Measurements from ENCODE around the gene SPPL2B.

SPPL2B gene

GRCh38 chr19:2333807-2334211, 5.3 kb downstream of the SPPL2B start:
- peaks cover 38% of the 10 kb centered on the region for H3K4me1 ChIP-seq
- peaks cover 51% of the 10 kb centered on the region for H3K79me2 ChIP-seq
- TF ChIP-seq CTCF (IDR thresholded peaks at IDR 0.05), result no peak
- peak overlapping the region; percentile 58 for H3K27ac ChIP-seq
- no peaks in the 10 kb centered on the region for H3K36me3 ChIP-seq (ENCODE audit: control insufficient read depth, insufficient read depth, low read length)
- H3K9me3 ChIP-seq (ENCODE audit: control insufficient read depth, low read length), result no peaks in the 10 kb centered on the region
- H3K9ac ChIP-seq, result no peak overlapping the region
- H3K27me3 ChIP-seq (ENCODE audit: control insufficient read depth, insufficient read depth, low read length), result no peaks in the 10 kb centered on the region
- H2AFZ ChIP-seq, result no peak overlapping the region
- no peak overlapping the region for H3K4me3 ChIP-seq (ENCODE audit: low read depth, low read length)
- no peak overlapping the region for H3K4me2 ChIP-seq (ENCODE audit: low read length)

- no peaks in the 10 kb centered on the region for H3K27me3 ChIP-seq (ENCODE audit: control insufficient read depth, insufficient read depth, low read length)
- peaks cover 38% of the 10 kb centered on the region for H3K4me1 ChIP-seq
- peaks cover 45% of the 10 kb centered on the region for H3K79me2 ChIP-seq
- no peaks in the 10 kb centered on the region for H3K36me3 ChIP-seq (ENCODE audit: control insufficient read depth, insufficient read depth, low read length)
- H3K9ac ChIP-seq, result no peak overlapping the region
- no peak overlapping the region for H3K4me2 ChIP-seq (ENCODE audit: low read length)
- no peak overlapping the region for H3K4me3 ChIP-seq (ENCODE audit: low read depth, low read length)
- no peak overlapping the region for H3K27ac ChIP-seq
- H2AFZ ChIP-seq, result no peak overlapping the region
- no peaks in the 10 kb centered on the region for H3K9me3 ChIP-seq (ENCODE audit: control insufficient read depth, low read length)
- TF ChIP-seq CTCF (IDR thresholded peaks at IDR 0.05), result no peak
Observed at GRCh38 chr19:2334426-2334825, 5.9 kb downstream of the SPPL2B start.

- peaks cover 37% of the 10 kb centered on the region for H3K79me2 ChIP-seq
- no peaks in the 10 kb centered on the region for H3K27me3 ChIP-seq (ENCODE audit: control insufficient read depth, insufficient read depth, low read length)
- no peaks in the 10 kb centered on the region for H3K36me3 ChIP-seq (ENCODE audit: control insufficient read depth, insufficient read depth, low read length)
- peaks cover 32% of the 10 kb centered on the region for H3K4me1 ChIP-seq
- H2AFZ ChIP-seq, result no peak overlapping the region
- no peak overlapping the region for H3K4me3 ChIP-seq (ENCODE audit: low read depth, low read length)
- no peak for TF ChIP-seq CTCF (IDR thresholded peaks at IDR 0.05)
- H3K9ac ChIP-seq, result no peak overlapping the region
- H3K9me3 ChIP-seq (ENCODE audit: control insufficient read depth, low read length), result no peaks in the 10 kb centered on the region
- H3K4me2 ChIP-seq (ENCODE audit: low read length), result no peak overlapping the region
- H3K27ac ChIP-seq, result no peak overlapping the region
Observed at GRCh38 chr19:2334986-2335846, 6.7 kb downstream of the SPPL2B start.

- no peak overlapping the region for H3K27ac ChIP-seq
- no peaks in the 10 kb centered on the region for H3K27me3 ChIP-seq (ENCODE audit: control insufficient read depth, insufficient read depth, low read length)
- peaks cover 32% of the 10 kb centered on the region for H3K79me2 ChIP-seq
- H3K4me2 ChIP-seq (ENCODE audit: low read length), result no peak overlapping the region
- H3K4me1 ChIP-seq, result peaks cover 27% of the 10 kb centered on the region
- no peaks in the 10 kb centered on the region for H3K36me3 ChIP-seq (ENCODE audit: control insufficient read depth, insufficient read depth, low read length)
- no peak for TF ChIP-seq CTCF (IDR thresholded peaks at IDR 0.05)
- H2AFZ ChIP-seq, result no peak overlapping the region
- H3K9me3 ChIP-seq (ENCODE audit: control insufficient read depth, low read length), result no peaks in the 10 kb centered on the region
- no peak overlapping the region for H3K9ac ChIP-seq
- no peak overlapping the region for H3K4me3 ChIP-seq (ENCODE audit: low read depth, low read length)
Observed at GRCh38 chr19:2335848-2336247, 7.4 kb downstream of the SPPL2B start.
